HepG2 (cell line): ENCODE measurements around the gene ABCC8. TPM values are rescaled to one million over a fixed set of nuclear protein-coding genes. Genes with fewer than 3 reads are reported as not detected.
A peak's percentile ranks its signal among the peaks of the same experiment; 100 is the strongest.

ENCODE experiments used
- ATAC-seq: fragments of 200-7000 bp; cut with Tn5 transposase; 3 replicates; pipeline ENCODE4 v1.9.1; 2020; ENCODE audit warnings: mild to moderate bottlenecking, moderate library complexity
- BruUV-seq: library from RNA; stranded (reverse); fragments of 400-500 nt; replicated peaks from 2 replicates; lab custom pipeline; 2021; lab: Mats Ljungman, UMichigan
- CTCF ChIA-PET: fragments of 300-600 bp; formaldehyde crosslinking; extraction: SDS; loops from one replicate; lab custom pipeline; 2021; ENCODE audit warnings: low total read pairs, inconsistent platforms, low intra/inter-chr PET ratio; lab: Yijun Ruan, JAX
- POLR2A ChIA-PET: fragments of 350-600 bp; sonication (Branson Sonifier 250); formaldehyde crosslinking; loops from one replicate; lab custom pipeline; 2020; ENCODE audit warnings: antibody characterized with exemption, inconsistent platforms; lab: Yijun Ruan, JAX
- DNase-seq: peaks from one replicate; pipeline ENCODE4 v3.0.0-alpha.2; 2015; ENCODE audit warnings: low spot score
- FAIRE-seq: peaks from 3 replicates; lab custom pipeline; 2011; peaks lifted over from hg19 to GRCh38; lab: Jason Lieb, UNC
- H2AFZ ChIP-seq: one replicate; pipeline ENCODE4 v1.6.1; 2011; ENCODE audit warnings: low read length, inconsistent platforms
- H3K27ac ChIP-seq: fragments of 300-600 bp; 3 replicates; pipeline ENCODE4 v1.8.0; 2011; ENCODE audit warnings: mixed run types, mild to moderate bottlenecking, mixed read lengths, low read length, inconsistent platforms; ENCODE audit not compliant: insufficient read depth; ENCODE audit errors: extremely low read length
- H3K27me3 ChIP-seq, 2 experiments: fragments of 200-600 bp in 1 of 2; 2 replicates in 1 of 2; 3 replicates in 1 of 2; pipeline versions ENCODE4 v1.6.0 to v1.8.0; 2011; ENCODE audit warnings: low read length in 2 of 2, mild to moderate bottlenecking in 2 of 2, moderate library complexity in 2 of 2, inconsistent platforms in 1 of 2; ENCODE audit not compliant: insufficient read depth in 2 of 2, control insufficient read depth in 1 of 2
- H3K36me3 ChIP-seq, 2 experiments: fragments of 200-600 bp in 1 of 2; replicated peaks in 1 of 2; 2 replicates in 1 of 2; 3 replicates in 1 of 2; pipeline versions ENCODE4 v1.5.1 to v1.8.0; 2011; ENCODE audit warnings: low read length in 2 of 2, inconsistent platforms in 1 of 2; ENCODE audit not compliant: insufficient read depth in 2 of 2, control insufficient read depth in 1 of 2
- H3K4me1 ChIP-seq: 2 replicates; pipeline ENCODE4 v1.5.1; 2012; ENCODE audit warnings: low read length, inconsistent platforms; ENCODE audit not compliant: insufficient read depth
- H3K4me2 ChIP-seq: 2 replicates; pipeline ENCODE4 v1.6.0; 2011; ENCODE audit warnings: low read depth, low read length, inconsistent platforms
- H3K4me3 ChIP-seq, 3 experiments: fragments of 200-600 bp in 1 of 3; sonication (generic), shearing (Covaris generic) in 1 of 3; replicated peaks in 1 of 3; 2 replicates each; pipeline ENCODE4 v1.5.1; 2011 to 2016; ENCODE audit warnings: low read length in 3 of 3, inconsistent platforms in 2 of 3, low read depth in 2 of 3, mild to moderate bottlenecking in 2 of 3, control low read depth in 1 of 3, mixed read lengths in 1 of 3; ENCODE audit not compliant: insufficient read depth in 1 of 3
- H3K79me2 ChIP-seq: one replicate; pipeline ENCODE4 v1.6.1; 2011; ENCODE audit warnings: low read length, inconsistent platforms; ENCODE audit not compliant: insufficient read depth
- H3K9ac ChIP-seq: 2 replicates; pipeline ENCODE4 v1.6.0; 2011; ENCODE audit warnings: mild to moderate bottlenecking, low read depth, low read length, inconsistent platforms; ENCODE audit not compliant: insufficient read depth
- H3K9me3 ChIP-seq: 2 replicates; pipeline ENCODE4 v1.5.1; 2012; ENCODE audit warnings: mild to moderate bottlenecking, low read length
- H4K20me1 ChIP-seq: 2 replicates; pipeline ENCODE4 v1.6.0; 2011; ENCODE audit warnings: inconsistent platforms, mild to moderate bottlenecking, low read length, moderate library complexity; ENCODE audit not compliant: insufficient read depth
- CEBPB ChIP-seq: IDR thresholded peaks from 2 replicates; pipeline ENCODE4 v1.6.1; 2011; ENCODE audit warnings: low read depth, low read length, improper control_type of control experiment, borderline replicate concordance
- FOXC1 ChIP-seq: sonication (generic); formaldehyde crosslinking; IDR thresholded peaks from 2 replicates; pipeline ENCODE4 v1.8.0; 2022; ENCODE audit warnings: mild to moderate bottlenecking, missing genetic modification reagents, borderline replicate concordance
- TAF1 ChIP-seq: sonication (generic); formaldehyde crosslinking; IDR thresholded peaks from 2 replicates; pipeline ENCODE4 v1.4.0; 2020; ENCODE audit warnings: missing genetic modification reagents
- ZNF263 ChIP-seq: sonication (generic); formaldehyde crosslinking; IDR thresholded peaks from 2 replicates; pipeline ENCODE4 v1.4.0; 2020; ENCODE audit warnings: missing genetic modification reagents
- WGBS: methylation state at CpG from one replicate; pipeline ENCODE4 v1.1.6; 2017; ENCODE audit warnings: low lambda C conversion rate; 5-methylcytosine and 5-hydroxymethylcytosine counted together
- in situ Hi-C: cut with HindIII; loops from 2 replicates; pipeline ENCODE4 v1.10.0; 2017; ENCODE audit warnings: low pct_unique_long_range_greater_than_20kb; ENCODE audit not compliant: extremely low pct_ligation_motif_present
- intact Hi-C: fragments of 100-400 bp; cut with micrococcal nuclease; formaldehyde crosslinking; loops from one replicate; pipeline ENCODE4 v1.10.0; 2022; ENCODE audit not compliant: unreplicated experiment
- polyA plus RNA-seq, 8 experiments: library from polyadenylated mRNA; depleted of rRNA in 3 of 8; stranded (reverse) in 7 of 8; unstranded in 1 of 8; fragments of >200 nt; fragmentation: Illumina TruSeq in 4 of 8; extraction: Trizol in 4 of 8; gene quantifications; 2 replicates each; pipeline versions ENCODE4 v1.2.1 to v1.2.3, GENCODE V29; 2011 to 2016; ENCODE audit warnings: low read depth in 4 of 8, missing spikeins in 1 of 8, mixed read lengths in 1 of 8; ENCODE audit not compliant: insufficient read depth in 1 of 8
- total RNA-seq, 5 experiments: library from RNA; depleted of rRNA; stranded (reverse); fragments of >200 nt; fragmentation: Illumina TruSeq; extraction: Trizol; gene quantifications; 2 replicates each; pipeline ENCODE4 v1.2.3, GENCODE V29; 2016; ENCODE audit warnings: low read depth in 1 of 5

Gene ABCC8
- total and polyA plus RNA-seq, 2 of the 13 experiments (the other 11 are each of a cell fraction or from before 2014, with no cell fraction given), result not detected

DNA sequence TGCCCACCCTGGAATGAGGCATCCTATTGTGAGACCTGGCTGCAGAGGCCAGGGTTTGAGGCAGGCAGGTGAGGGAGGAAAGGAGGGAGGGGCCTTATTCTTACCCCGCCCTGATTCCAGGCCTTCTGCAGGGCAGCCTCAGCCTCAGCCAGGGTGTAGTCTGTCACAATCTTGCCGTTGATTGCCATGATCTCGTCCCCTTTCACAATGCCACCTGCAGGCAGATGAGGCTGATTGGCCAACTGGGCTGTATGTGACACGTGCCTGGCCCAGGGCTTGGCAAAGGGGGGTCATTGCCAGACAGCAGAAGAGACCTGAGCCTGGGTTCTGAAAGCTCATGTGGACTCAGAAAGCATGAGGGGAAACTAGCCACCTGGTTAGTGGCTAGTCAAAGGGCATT, 21.4 kb upstream of the ABCC8 start:
- ChIA-PET POLR2A (no interaction called here), CTCF (no interaction called here)
- BruUV-seq, result no TSS peak
- no peaks in the 10 kb centered on the region for H3K4me1 ChIP-seq
- no peak overlapping the region for H3K4me3 ChIP-seq
- H3K79me2 ChIP-seq, result no peaks in the 10 kb centered on the region
- no peak for DNase-seq
- H2AFZ ChIP-seq, result no peak overlapping the region
- in situ Hi-C loops (no loop called here), intact Hi-C loops (no loop called here)
- no peaks in the 10 kb centered on the region for H4K20me1 ChIP-seq
- ATAC-seq, result no peak
- H3K27me3 ChIP-seq, result peaks cover 2 to 43% of the 10 kb centered on the region in 2 experiments; a peak in 4 of 5 replicates
- TF ChIP-seq ZNF263 (CRISPR knock-in tag) (no peak), CEBPB (peak; percentile 31; the same call in 1 of the 2 replicates)
- no peaks in the 10 kb centered on the region for H3K9me3 ChIP-seq
- H3K4me2 ChIP-seq, result no peak overlapping the region
- no peaks in the 10 kb centered on the region for H3K36me3 ChIP-seq
- no peak overlapping the region for H3K9ac ChIP-seq
- H3K27ac ChIP-seq, result no peak overlapping the region
- no peak for FAIRE-seq
- 0% methylated on average over 1 of the region's 4 CpGs for WGBS

GRCh38 chr11:17496406-17496805, 19.8 kb upstream of the ABCC8 start:
- H3K4me3 ChIP-seq, result no peak overlapping the region
- DNase-seq (no peak), ATAC-seq (no peak), FAIRE-seq (no peak)
- TF ChIP-seq TAF1 (CRISPR knock-in tag) (no peak), FOXC1 (no peak)
- H3K79me2 ChIP-seq, result no peaks in the 10 kb centered on the region
- WGBS, result 7% methylated on average over 5 of the region's 7 CpGs
- H3K27me3 ChIP-seq, result peaks cover 1 to 49% of the 10 kb centered on the region in 2 experiments; a peak in 4 of 5 replicates
- no peak overlapping the region for H3K27ac ChIP-seq
- no peak overlapping the region for H3K9ac ChIP-seq
- no peaks in the 10 kb centered on the region for H3K4me1 ChIP-seq
- H3K36me3 ChIP-seq, result no peaks in the 10 kb centered on the region
- POLR2A ChIA-PET, result no interaction called here
- no peaks in the 10 kb centered on the region for H4K20me1 ChIP-seq
- H3K9me3 ChIP-seq, result no peaks in the 10 kb centered on the region
- H2AFZ ChIP-seq, result no peak overlapping the region
- no peak overlapping the region for H3K4me2 ChIP-seq
- in situ Hi-C loops, result no loop called here
- CTCF ChIA-PET, result no interaction called here
- intact Hi-C loops, result no loop called here
- no TSS peak for BruUV-seq
